Vagina (tissue), 2 donors: ENCODE data around the gene DNAJB13.

Experiments used
- POLR2A ChIP-seq, 2 donors: fragments of 450-650 bp; IDR thresholded peaks; one replicate each; pipeline ENCODE4 v1.6.1; 2017; ENCODE audit warnings: antibody characterized with exemption in 2 of 2, mild to moderate bottlenecking in 2 of 2, moderate library complexity in 2 of 2
- POLR2AphosphoS5 ChIP-seq, 2 donors: sonication (generic); formaldehyde crosslinking; IDR thresholded peaks; one replicate each; pipeline ENCODE4 v1.9.0; 2017; ENCODE audit warnings: antibody characterized with exemption in 2 of 2, mild to moderate bottlenecking in 2 of 2, low read depth in 1 of 2; ENCODE audit not compliant: insufficient read depth in 1 of 2
- TF ChIP-seq, protein P1 (sequence below), 3 experiments: fragments of 450-650 bp in 2 of 3; fragments of 200-600 bp in 1 of 3; sonication (generic) in 1 of 3; IDR thresholded peaks; one replicate each; pipeline ENCODE4 v1.5.1; 2017 to 2019; ENCODE audit warnings: antibody characterized with exemption in 3 of 3, mild to moderate bottlenecking in 2 of 3, moderate library complexity in 2 of 3

- TF ChIP-seq, protein P1, sequence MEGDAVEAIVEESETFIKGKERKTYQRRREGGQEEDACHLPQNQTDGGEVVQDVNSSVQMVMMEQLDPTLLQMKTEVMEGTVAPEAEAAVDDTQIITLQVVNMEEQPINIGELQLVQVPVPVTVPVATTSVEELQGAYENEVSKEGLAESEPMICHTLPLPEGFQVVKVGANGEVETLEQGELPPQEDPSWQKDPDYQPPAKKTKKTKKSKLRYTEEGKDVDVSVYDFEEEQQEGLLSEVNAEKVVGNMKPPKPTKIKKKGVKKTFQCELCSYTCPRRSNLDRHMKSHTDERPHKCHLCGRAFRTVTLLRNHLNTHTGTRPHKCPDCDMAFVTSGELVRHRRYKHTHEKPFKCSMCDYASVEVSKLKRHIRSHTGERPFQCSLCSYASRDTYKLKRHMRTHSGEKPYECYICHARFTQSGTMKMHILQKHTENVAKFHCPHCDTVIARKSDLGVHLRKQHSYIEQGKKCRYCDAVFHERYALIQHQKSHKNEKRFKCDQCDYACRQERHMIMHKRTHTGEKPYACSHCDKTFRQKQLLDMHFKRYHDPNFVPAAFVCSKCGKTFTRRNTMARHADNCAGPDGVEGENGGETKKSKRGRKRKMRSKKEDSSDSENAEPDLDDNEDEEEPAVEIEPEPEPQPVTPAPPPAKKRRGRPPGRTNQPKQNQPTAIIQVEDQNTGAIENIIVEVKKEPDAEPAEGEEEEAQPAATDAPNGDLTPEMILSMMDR (IDR thresholded peaks at IDR 0.05): no peak
- no peak for TF ChIP-seq POLR2A (IDR thresholded peaks at IDR 0.05)
- no peak for TF ChIP-seq POLR2AphosphoS5 (IDR thresholded peaks at IDR 0.05; ENCODE audit: insufficient read depth in 1 of 2, low read depth in 1 of 2)
These were observed 62.3 kb downstream of the DNAJB13 start for GRCh38 chr11:74013141-74013540.
